ENCODE results near the gene NACC2.

NACC2 gene

DNA sequence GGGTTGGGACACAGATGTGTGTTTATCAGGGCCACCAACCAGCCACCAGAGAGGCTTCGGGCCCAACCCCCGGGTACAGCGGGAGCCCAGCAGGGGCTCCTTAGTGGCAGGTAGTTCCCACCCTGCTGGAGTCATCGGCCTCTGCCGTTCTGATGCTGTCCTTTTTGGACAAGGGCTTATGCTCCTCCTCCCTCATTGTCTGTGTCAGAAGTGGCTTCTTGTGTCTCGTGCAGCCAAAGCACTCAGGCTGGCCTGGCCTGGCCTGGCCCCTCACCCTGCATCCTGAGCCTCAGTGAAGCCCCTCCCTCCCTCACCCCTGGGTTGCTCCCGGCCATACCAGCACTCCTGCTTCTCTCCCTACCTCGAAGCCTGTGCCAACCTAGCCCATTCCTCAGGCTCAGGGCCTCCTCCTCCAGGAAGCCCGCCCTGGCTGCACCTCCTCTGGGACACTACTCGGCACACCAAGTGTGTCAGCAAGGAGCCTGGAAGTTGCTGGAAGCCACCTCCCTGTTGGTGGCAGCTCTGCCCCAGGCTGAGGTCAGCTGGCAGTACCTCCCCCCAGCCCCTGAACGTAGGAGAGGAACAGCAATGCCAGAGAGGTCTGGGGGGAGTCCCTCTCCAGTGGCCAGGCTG lies 129.8 kb downstream of the NACC2 start:
- Histone ChIP-seq H2BK12ac (ENCODE audit: low read length) (no peak overlapping the region), H2AFZ (ENCODE audit: insufficient read depth, low read length, poor library complexity) (no peak overlapping the region), H4K12ac (ENCODE audit: low read depth, low read length) (no peak overlapping the region), H3K4me1 (ENCODE audit: control insufficient read depth in 1 of 2, insufficient read depth in 2 of 2, low read length in 2 of 2) (peaks cover 2 to 6% of the 10 kb centered on the region in 2 experiments), H3K79me1 (ENCODE audit: low read length) (peaks cover 6% of the 10 kb centered on the region), H4K91ac (ENCODE audit: low read depth, low read length) (no peak overlapping the region), H3K27me3 (ENCODE audit: insufficient read depth, low read length) (no peaks in the 10 kb centered on the region), H2BK120ac (ENCODE audit: insufficient read depth, low read length, poor library complexity) (no peak overlapping the region), H3K27ac (ENCODE audit: low read depth, low read length) (no peak overlapping the region), H2AK5ac (ENCODE audit: low read length) (no peak overlapping the region), H2BK5ac (ENCODE audit: low read depth, low read length, poor library complexity) (no peak overlapping the region), H3K23ac (ENCODE audit: low read length) (no peak overlapping the region), H3K9me3 (ENCODE audit: insufficient read depth, low read depth, low read length) (peaks cover 2% of the 10 kb centered on the region), H3K4me3 (ENCODE audit: low read depth, low read length) (no peak overlapping the region), H3K9ac (ENCODE audit: low read length) (no peak overlapping the region), H4K8ac (ENCODE audit: low read depth, low read length) (no peak overlapping the region), H3K14ac (ENCODE audit: low read length) (no peak overlapping the region), H3K79me2 (ENCODE audit: control insufficient read depth, insufficient read depth, low read length, poor library complexity) (peaks cover 7% of the 10 kb centered on the region), H3K4ac (ENCODE audit: low read depth, low read length) (no peak overlapping the region), H3K18ac (ENCODE audit: low read length) (no peak overlapping the region), H3K4me2 (ENCODE audit: low read length) (no peak overlapping the region), H3K36me3 (ENCODE audit: control insufficient read depth in 1 of 2, insufficient read depth in 2 of 2, low read length in 2 of 2) (no peaks in the 10 kb centered on the region)
- no CpG with 5 or more reads among the region's 11 CpGs for WGBS (ENCODE audit: extremely low coverage, insufficient coverage, insufficient read length)
- DNase-seq, result no peak

DNA sequence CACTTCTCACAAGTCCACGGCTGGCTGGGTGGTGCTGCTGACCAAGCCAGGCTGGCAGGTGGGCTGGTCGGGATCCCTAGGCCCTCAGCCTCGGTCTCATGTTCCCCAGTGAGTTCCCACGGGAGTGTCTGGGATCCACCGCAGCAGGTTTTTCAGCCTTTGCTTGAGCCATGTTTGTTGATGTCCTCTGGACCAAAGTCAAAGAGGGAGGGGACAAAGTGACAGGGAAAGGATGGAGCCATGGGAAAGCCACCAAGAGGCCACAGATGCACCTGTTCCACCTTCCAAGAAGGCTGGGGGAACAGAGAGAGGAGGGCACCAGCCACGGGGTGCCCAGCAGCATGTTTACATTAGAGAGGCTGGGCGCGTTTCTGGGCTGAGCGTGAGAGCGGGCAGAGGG lies 131.2 kb downstream of the NACC2 start:
- no peak overlapping the region for H3K27ac ChIP-seq (ENCODE audit: low read depth, low read length)
- no peak overlapping the region for H2BK12ac ChIP-seq (ENCODE audit: low read length)
- no peak overlapping the region for H3K14ac ChIP-seq (ENCODE audit: low read length)
- no peak overlapping the region for H2BK5ac ChIP-seq (ENCODE audit: low read depth, low read length, poor library complexity)
- no peaks in the 10 kb centered on the region for H3K27me3 ChIP-seq (ENCODE audit: insufficient read depth, low read length)
- H3K4me3 ChIP-seq (ENCODE audit: low read depth, low read length), result no peak overlapping the region
- peaks cover 2% of the 10 kb centered on the region for H3K9me3 ChIP-seq (ENCODE audit: insufficient read depth, low read depth, low read length)
- no peaks in the 10 kb centered on the region for H3K36me3 ChIP-seq (ENCODE audit: control insufficient read depth in 1 of 2, insufficient read depth in 2 of 2, low read length in 2 of 2)
- no peak overlapping the region for H3K4me2 ChIP-seq (ENCODE audit: low read length)
- H3K79me1 ChIP-seq (ENCODE audit: low read length), result peaks cover 6% of the 10 kb centered on the region
- peaks cover 10% of the 10 kb centered on the region for H3K79me2 ChIP-seq (ENCODE audit: control insufficient read depth, insufficient read depth, low read length, poor library complexity)
- no CpG with 5 or more reads among the region's 10 CpGs for WGBS (ENCODE audit: extremely low coverage, insufficient coverage, insufficient read length)
- H4K8ac ChIP-seq (ENCODE audit: low read depth, low read length), result no peak overlapping the region
- H4K91ac ChIP-seq (ENCODE audit: low read depth, low read length), result no peak overlapping the region
- no peak overlapping the region for H3K4ac ChIP-seq (ENCODE audit: low read depth, low read length)
- no peak overlapping the region for H2BK120ac ChIP-seq (ENCODE audit: insufficient read depth, low read length, poor library complexity)
- no peak overlapping the region for H3K18ac ChIP-seq (ENCODE audit: low read length)
- no peak overlapping the region for H4K12ac ChIP-seq (ENCODE audit: low read depth, low read length)
- no peak overlapping the region for H3K23ac ChIP-seq (ENCODE audit: low read length)
- H3K4me1 ChIP-seq (ENCODE audit: control insufficient read depth in 1 of 2, insufficient read depth in 2 of 2, low read length in 2 of 2), result peaks cover 2 to 14% of the 10 kb centered on the region in 2 experiments
- H2AK5ac ChIP-seq (ENCODE audit: low read length), result no peak overlapping the region
- no peak overlapping the region for H2AFZ ChIP-seq (ENCODE audit: insufficient read depth, low read length, poor library complexity)
- no peak for DNase-seq
- no peak overlapping the region for H3K9ac ChIP-seq (ENCODE audit: low read length)

DNA sequence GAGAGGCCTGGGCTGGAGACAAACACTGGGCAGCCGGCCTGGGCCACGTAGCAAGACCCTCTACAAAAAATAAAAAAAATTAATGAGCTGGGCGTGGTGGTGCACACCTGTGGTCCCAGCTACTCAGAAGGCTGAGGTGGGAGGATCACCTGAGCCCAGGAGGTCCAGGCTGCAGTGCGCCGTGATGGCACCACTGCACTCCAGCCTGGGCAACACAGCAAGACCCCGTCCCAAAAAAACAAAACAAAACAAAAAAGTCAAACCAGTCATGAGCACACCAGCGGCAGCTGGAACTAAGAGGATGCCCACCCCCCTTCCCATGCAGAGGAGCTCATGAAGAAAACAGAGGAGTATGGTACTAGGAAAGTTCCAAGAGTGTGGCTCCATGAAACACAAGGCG lies 131.8 kb downstream of the NACC2 start:
- H3K79me1 ChIP-seq (ENCODE audit: low read length), result peaks cover 6% of the 10 kb centered on the region
- no peak overlapping the region for H3K14ac ChIP-seq (ENCODE audit: low read length)
- no peak overlapping the region for H4K8ac ChIP-seq (ENCODE audit: low read depth, low read length)
- H3K4ac ChIP-seq (ENCODE audit: low read depth, low read length), result no peak overlapping the region
- H3K4me2 ChIP-seq (ENCODE audit: low read length), result no peak overlapping the region
- H2AFZ ChIP-seq (ENCODE audit: insufficient read depth, low read length, poor library complexity), result no peak overlapping the region
- peaks cover 2 to 14% of the 10 kb centered on the region in 2 experiments for H3K4me1 ChIP-seq (ENCODE audit: control insufficient read depth in 1 of 2, insufficient read depth in 2 of 2, low read length in 2 of 2)
- H3K18ac ChIP-seq (ENCODE audit: low read length), result no peak overlapping the region
- no CpG with 5 or more reads among the region's 8 CpGs for WGBS (ENCODE audit: extremely low coverage, insufficient coverage, insufficient read length)
- no peak overlapping the region for H2AK5ac ChIP-seq (ENCODE audit: low read length)
- DNase-seq, result no peak
- no peaks in the 10 kb centered on the region for H3K27me3 ChIP-seq (ENCODE audit: insufficient read depth, low read length)
- no peak overlapping the region for H4K12ac ChIP-seq (ENCODE audit: low read depth, low read length)
- no peak overlapping the region for H2BK12ac ChIP-seq (ENCODE audit: low read length)
- peaks cover 10% of the 10 kb centered on the region for H3K79me2 ChIP-seq (ENCODE audit: control insufficient read depth, insufficient read depth, low read length, poor library complexity)
- H2BK120ac ChIP-seq (ENCODE audit: insufficient read depth, low read length, poor library complexity), result no peak overlapping the region
- H4K91ac ChIP-seq (ENCODE audit: low read depth, low read length), result no peak overlapping the region
- no peak overlapping the region for H3K4me3 ChIP-seq (ENCODE audit: low read depth, low read length)
- H2BK5ac ChIP-seq (ENCODE audit: low read depth, low read length, poor library complexity), result no peak overlapping the region
- peaks cover 2% of the 10 kb centered on the region for H3K9me3 ChIP-seq (ENCODE audit: insufficient read depth, low read depth, low read length)
- H3K36me3 ChIP-seq (ENCODE audit: control insufficient read depth in 1 of 2, insufficient read depth in 2 of 2, low read length in 2 of 2), result no peaks in the 10 kb centered on the region
- H3K27ac ChIP-seq (ENCODE audit: low read depth, low read length), result no peak overlapping the region
- no peak overlapping the region for H3K9ac ChIP-seq (ENCODE audit: low read length)
- no peak overlapping the region for H3K23ac ChIP-seq (ENCODE audit: low read length)

DNA sequence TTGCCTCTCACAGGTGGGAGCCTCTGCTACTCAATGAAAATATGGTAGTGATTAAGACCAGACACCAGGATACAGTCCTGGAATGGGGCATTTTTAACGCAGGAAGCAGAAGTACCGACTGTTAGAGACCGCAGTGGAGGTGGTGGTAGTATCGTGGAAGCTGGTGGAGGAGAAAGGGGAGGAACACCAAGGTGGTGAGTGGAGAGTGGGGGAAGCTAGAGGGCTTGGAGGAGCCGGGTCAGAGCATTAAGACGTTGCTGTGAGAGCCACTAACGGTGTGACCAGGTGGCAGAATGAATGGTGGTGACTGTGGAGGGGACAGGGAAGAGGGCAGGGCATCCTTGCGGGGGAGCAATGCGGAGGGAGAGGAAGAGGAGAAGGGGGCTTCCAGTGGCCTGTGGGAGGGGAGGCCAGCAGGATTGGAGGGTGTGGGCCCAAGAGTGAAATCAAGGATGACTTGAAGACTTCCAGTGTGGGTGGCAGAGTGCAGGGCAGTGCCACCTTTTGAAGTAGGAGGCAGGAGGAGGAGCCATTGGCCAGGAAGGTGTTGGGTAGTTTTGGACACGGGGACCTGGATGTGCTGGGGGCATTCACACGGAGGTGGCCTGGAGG lies 132.3 kb downstream of the NACC2 start:
- no peak overlapping the region for H2AK5ac ChIP-seq (ENCODE audit: low read length)
- no peak overlapping the region for H3K9ac ChIP-seq (ENCODE audit: low read length)
- H3K4me2 ChIP-seq (ENCODE audit: low read length), result no peak overlapping the region
- H2BK12ac ChIP-seq (ENCODE audit: low read length), result no peak overlapping the region
- no peak overlapping the region for H3K27ac ChIP-seq (ENCODE audit: low read depth, low read length)
- peaks cover 2 to 14% of the 10 kb centered on the region in 2 experiments for H3K4me1 ChIP-seq (ENCODE audit: control insufficient read depth in 1 of 2, insufficient read depth in 2 of 2, low read length in 2 of 2)
- H3K79me1 ChIP-seq (ENCODE audit: low read length), result peaks cover 6% of the 10 kb centered on the region
- no peak overlapping the region for H3K18ac ChIP-seq (ENCODE audit: low read length)
- H3K27me3 ChIP-seq (ENCODE audit: insufficient read depth, low read length), result no peaks in the 10 kb centered on the region
- no peak overlapping the region for H3K4ac ChIP-seq (ENCODE audit: low read depth, low read length)
- no peak overlapping the region for H2BK120ac ChIP-seq (ENCODE audit: insufficient read depth, low read length, poor library complexity)
- WGBS (ENCODE audit: extremely low coverage, insufficient coverage, insufficient read length), result no CpG with 5 or more reads among the region's 11 CpGs
- no peaks in the 10 kb centered on the region for H3K36me3 ChIP-seq (ENCODE audit: control insufficient read depth in 1 of 2, insufficient read depth in 2 of 2, low read length in 2 of 2)
- H3K23ac ChIP-seq (ENCODE audit: low read length), result no peak overlapping the region
- no peak for DNase-seq
- peaks cover 10% of the 10 kb centered on the region for H3K79me2 ChIP-seq (ENCODE audit: control insufficient read depth, insufficient read depth, low read length, poor library complexity)
- H4K8ac ChIP-seq (ENCODE audit: low read depth, low read length), result no peak overlapping the region
- no peak overlapping the region for H2BK5ac ChIP-seq (ENCODE audit: low read depth, low read length, poor library complexity)
- no peak overlapping the region for H4K91ac ChIP-seq (ENCODE audit: low read depth, low read length)
- no peak overlapping the region for H3K14ac ChIP-seq (ENCODE audit: low read length)
- H4K12ac ChIP-seq (ENCODE audit: low read depth, low read length), result no peak overlapping the region
- no peak overlapping the region for H3K4me3 ChIP-seq (ENCODE audit: low read depth, low read length)
- peaks cover 2% of the 10 kb centered on the region for H3K9me3 ChIP-seq (ENCODE audit: insufficient read depth, low read depth, low read length)
- H2AFZ ChIP-seq (ENCODE audit: insufficient read depth, low read length, poor library complexity), result no peak overlapping the region

Data from trophoblast cell (in vitro differentiated cells and primary cell).